T-helper 1 cell treated with Interleukin-12 subunit alpha and Interleukin-12 subunit beta and Interleukin-4 antibody, amounts not matched to agents 30 ng/mL and 1 ng/mL, for 36 hours (primary cell): ENCODE results near the gene RAPGEF4. TPM values are rescaled to one million over a fixed set of nuclear protein-coding genes. Genes with fewer than 3 reads are reported as not detected.

ENCODE experiments used
- intact Hi-C: fragments of 100-400 bp; cut with micrococcal nuclease; formaldehyde crosslinking; loops from one replicate; pipeline ENCODE4 v1.15.1; 2024
- total RNA-seq: library from RNA; stranded (reverse); gene quantifications from 2 replicates; pipeline ENCODE4 v1.2.3, GENCODE V29; 2022

RAPGEF4 gene
- 0.83 and 1.0 TPM in 2 replicates for total RNA-seq

DNA sequence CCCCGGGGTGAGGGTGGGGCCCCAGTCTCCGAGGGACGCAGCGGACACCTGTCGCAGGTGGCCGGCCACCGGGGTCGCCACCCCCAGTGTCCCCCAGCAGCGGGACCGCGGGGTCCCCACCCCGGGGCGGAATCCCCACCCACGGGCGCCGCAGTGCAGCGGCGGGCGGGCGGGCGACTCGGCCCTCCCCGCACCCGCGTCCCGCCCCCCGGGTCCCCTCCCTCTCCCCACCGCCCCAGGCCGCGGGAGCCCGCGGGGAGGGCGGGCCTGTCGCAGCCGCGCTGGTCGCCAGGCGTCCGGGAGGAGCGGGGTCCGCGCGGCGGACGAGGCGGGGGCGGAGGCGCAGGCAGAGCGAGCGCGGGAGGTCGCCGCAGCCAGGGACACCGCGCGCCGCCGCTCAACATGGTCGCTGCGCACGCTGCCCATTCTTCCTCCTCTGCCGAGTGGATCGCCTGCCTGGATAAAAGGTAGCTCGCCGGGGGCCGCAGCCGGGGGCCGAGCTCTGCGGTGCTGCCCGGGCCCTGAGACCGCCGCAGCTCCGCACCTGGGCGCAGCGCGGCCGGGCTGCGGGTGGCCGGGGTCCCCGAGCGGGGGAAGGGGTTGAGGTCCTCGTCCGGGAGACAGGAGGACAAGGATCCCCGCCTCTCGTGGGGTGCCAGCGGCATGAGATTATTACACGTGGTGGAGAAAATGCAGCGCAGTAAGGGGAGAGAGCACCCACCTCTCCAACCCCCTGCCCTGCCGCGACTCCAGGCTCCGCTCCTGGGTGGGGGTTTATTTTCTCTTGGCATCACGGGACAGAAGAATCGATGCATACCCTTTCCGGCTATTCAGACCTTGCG, at the start of gene RAPGEF4:
Gene RAPGEF4 (plus strand): TSS at position 264 of the 842 bp plus-strand sequence. CDS start 139 bp downstream, at position 403.
- intact Hi-C loops = no loop called here

DNA sequence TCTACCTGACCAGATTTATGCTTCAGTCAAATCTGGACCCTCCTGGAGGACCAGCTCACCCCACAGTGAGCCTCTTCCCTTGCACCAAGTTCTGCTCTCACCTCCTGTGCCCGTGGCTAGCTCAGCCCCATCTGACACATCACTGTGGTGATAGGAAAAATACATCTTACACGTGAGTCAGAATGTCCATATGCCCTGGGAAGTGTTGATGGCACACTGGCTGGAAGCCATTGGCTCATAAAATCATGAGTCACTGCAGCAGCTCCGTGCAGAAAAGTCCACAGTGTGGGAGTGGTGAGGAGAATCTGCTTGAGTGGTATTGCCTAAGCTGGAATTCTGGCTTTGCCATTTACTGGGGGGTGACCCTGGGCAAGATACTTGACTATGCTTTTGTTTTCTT, 42.6 kb upstream of the RAPGEF4 start:
- intact Hi-C loops = no loop called here

DNA sequence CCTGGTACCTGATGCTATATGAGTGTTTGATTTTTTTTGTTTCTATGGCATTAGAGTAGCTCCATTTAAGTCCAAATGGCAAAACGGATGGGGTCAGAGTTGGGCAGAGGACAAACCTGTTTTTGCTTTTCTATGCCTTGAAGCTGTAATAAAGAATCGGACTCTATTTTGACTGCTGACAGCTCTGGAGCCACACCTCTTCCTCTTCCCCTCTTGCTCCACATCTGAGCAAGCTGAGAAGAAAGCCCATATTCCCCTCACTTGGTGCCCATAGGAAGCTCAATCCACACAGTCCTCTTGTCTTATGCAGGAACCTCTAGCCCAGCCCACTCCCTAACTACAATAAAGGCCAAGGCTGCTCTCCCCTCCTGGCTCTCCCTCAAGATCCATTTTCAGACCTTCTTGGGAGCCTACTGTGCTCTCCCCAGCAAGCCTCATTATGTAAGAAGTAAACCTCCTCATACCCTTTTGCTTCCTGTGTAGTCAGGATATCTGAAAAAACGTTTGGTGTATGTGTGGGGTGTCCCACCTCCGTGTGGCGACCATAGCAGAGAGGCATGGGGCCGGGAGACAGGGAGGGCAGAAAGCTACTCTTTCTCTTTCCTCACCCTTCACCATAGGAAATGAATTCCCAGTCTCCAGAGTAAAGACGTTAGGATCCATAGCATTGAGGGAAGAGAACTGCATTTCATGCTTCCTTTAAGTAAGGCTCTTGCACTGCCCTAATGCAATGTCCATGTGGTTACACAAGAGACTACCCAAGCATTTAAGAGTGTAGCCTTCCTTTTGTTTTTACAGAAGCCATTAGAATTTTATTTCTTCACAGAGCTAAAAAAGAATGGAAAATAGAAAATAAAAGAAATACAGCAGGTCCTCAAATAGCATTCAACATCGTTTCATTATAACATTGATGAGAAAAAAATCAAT, 41.9 kb upstream of the RAPGEF4 start:
- intact Hi-C loops = no loop called here

DNA sequence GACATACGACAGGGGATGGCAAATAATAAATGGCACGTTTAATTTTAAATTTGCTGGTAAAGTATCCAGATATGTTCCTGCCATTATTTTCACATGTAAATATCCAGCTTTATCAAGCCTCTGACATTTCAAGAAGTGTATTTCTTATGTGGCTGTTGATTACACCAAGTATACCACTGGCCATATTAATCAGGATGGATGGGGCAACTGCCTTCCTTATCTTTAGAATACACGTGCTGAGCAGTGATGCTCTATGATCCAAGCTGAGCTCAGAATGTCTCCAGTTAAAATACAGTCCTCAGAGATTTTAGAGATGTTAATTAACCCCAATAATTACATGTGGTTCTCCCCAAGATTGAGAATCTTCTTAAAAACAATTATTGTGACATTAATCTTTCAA, 38.3 kb upstream of the RAPGEF4 start:
- intact Hi-C loops = no loop called here

DNA sequence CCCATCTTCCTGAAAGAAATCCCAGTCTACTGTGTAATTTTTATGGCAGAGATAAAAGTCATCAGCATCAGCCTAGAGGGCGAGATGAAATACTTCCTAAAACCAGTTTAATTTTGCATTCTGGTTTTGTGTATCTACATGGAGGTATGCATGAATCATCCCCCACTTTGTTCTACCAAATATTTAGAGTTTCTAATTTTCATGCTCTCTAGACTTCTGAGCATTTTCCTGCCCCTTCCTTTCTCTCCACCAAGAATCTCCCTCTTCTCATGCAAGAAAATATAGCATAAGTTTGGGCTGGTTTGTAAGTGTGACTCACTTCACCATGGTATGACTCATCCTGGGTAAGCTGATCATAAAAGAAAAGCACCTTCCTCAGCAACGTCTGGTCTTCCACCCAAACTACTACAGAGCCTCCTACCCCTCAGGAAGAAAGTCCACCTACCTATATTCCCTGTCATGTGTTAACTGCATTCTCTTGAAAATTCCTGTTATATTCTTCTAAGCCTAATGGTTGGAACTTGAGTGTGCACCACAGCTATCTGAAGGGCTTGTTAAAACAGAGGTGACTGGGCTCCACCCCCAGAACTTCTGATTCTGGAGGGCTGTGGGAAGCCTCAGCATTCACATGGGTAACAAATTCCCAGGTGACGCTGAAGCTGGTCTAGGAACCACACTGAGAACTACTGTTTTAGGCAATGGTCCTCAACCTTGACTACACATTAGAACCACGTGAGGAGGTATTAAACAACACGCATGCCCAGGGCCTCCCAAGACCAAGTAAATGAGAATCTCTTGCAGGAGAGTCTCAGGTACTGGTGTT, 37.4 kb upstream of the RAPGEF4 start:
- intact Hi-C loops = no loop called here

DNA sequence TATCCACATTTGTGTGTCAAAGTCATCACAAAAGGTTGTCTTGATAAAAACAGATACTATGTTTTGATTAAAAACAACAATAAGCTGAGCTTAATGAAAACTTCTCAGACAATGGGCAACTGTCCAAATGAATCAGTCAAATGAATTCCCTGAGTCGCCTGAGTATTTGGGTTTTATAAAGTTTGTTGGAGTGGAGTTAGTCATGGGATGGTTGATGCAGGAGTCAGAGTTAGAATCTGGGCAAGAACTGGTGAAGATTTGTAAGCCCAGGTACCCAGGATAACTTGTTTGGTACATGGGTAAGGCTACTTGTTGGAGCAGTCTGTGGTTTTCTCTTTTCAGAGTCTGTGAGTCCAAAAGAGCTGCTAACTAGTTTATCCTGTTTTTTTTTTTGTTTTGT, 34.4 kb upstream of the RAPGEF4 start:
- intact Hi-C loops = no loop called here

DNA sequence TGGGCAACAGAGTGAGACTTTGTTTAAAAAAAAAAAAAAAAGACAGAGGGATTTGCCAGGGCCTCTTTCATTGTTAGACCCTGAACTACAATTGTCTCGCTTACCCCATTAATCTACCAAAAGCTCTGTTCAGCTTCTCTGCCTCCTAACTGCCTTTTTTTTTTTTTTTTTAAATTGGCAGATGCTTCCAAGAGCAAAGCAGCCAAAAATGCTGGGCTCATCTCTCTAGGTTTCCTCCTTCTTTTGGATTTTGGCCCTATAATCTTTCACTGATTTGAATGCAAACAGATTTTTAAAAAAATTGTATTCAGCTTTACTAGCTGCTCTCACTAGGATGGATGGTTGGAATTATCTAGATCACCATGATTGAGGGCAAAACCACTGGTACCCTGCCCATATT, 33.2 kb upstream of the RAPGEF4 start:
- intact Hi-C loops = no loop called here

DNA sequence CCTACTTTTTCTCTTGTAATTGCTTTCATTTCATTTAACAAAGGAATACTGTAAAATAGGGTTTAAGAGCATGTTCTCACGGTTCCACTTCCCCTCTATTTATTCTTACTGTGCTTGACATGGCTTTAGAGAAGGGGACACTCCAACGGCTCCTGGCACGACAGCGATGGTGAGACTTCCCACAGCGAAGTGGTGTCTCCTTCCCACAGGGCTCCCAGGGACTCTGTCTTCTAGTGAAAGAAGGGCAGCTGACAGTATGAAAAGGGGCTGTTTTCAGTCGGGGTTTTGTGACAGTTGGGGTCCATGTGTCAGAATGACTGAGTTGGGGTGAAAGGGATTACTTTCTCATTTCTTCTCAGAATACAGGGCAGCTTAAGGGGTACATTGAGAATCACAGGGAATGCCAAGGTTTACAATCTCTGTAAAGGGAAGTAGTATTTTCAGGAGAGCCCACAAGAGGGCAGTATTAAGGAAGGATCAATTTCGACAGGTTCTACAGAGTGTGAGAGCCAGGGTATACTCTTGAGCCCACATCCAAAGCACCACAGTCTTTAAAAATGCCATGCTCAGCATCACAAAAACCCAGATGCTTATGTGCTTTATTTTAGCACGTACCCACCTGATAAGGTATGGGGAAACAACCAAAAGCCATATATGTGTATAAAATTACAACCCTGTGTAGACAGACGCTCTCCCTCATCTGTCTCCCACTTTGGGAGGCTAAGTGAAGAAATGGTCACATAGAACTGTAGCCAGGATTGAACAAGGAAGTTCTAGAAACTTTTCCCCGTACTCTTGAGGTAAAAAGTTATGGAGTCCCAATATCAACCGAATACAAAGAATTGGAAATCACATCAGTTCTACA, 31.3 kb upstream of the RAPGEF4 start:
- intact Hi-C loops = no loop called here

DNA sequence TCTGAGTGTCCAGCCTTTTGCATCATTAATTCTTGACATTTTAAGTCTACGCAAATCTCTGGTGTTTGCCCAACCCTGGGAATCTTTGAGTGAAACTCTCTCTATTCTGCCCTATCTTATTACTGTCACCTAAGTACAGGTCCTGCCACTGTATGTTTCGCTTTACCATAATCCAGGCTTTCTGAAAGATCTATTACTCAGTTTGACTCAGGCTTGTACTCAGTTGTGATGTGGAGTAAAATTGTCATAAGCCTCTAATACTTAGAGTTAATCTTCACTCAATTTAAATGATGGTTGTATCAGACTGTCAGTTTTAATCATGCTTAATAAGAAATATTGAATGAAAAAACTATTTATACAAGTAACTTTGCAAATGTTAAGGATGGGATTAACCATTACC, 30.3 kb upstream of the RAPGEF4 start:
- intact Hi-C loops = no loop called here

DNA sequence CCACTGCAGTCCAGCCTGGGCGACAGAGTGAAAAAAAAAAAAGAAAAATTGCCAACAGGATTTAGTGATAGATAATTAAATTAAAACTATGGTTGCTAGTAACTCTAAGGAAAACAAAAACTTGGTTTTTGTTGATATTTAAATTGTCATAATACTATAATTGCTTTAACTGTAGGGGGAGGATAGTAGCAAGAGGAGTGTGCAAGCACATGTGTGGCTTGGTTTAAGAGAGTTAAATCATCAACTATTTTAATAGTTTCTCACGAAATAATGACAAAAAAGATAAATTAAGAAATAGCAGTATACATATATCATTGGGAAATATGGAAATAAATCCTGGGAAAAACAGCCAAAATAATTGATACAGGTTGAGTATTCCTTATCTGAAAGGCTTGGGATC, 27.4 kb upstream of the RAPGEF4 start:
- intact Hi-C loops = no loop called here

DNA sequence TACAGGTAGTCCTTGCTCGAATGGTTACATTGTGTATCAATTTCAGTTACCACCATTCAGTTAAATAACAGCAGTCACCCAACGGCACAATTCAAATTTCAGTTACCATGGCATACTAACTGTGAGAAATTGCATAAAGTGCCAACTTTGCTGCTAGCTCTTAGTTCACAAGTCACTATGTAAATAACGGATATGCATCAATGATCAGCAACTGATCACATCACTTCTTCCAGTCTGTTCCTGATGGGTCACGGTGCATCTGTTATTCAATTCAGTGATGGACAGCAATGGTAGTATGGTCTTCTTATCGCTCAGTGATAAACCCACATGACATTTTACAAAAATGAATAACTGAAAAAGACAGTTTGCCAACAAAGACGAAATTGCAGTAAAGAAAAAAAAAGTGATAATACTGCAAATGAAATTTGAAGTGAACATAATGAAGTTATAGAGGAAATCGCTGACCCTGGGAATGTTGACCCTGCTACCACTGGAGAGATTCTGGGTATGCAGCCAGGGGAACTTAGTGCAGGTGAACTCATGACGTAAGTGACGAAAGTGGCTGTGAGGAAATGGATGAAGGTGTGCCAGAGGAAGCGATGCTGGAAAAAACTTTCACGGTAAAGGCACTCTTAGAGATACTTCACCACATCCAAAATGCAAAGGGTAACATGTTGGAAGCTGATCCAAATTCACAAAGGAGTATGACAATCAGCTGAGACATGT, 25.9 kb upstream of the RAPGEF4 start:
- intact Hi-C loops = loop anchor here (1.0 to 5.0 kb wide), 8 partner anchors 116 to 1135 kb away; no protein-coding TSS in a partner anchor

DNA sequence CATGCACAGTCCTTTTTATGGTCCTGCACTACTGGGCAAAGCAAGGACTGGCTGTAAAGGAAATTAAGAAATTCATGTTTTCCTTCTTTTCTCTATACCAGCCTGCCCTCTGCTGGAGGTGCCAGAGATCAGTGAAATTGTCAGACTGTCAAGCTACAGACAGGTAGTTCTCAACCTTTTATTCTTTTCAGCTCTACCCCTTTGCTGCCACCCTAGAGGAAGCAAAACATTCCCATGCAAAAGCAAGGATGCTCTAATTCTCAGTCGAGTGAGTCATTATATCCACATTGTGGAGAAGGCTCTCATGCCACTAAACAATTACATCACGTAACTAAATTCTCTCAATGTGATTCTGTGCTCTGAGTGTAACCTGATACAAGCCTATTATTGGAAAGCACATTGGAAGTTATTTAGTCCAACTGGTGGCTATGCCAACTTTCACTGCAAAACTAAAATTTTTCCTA, 25.0 kb upstream of the RAPGEF4 start:
- intact Hi-C loops = loop anchor here (1.0 to 5.0 kb wide), 8 partner anchors 117 to 1136 kb away; no protein-coding TSS in a partner anchor

DNA sequence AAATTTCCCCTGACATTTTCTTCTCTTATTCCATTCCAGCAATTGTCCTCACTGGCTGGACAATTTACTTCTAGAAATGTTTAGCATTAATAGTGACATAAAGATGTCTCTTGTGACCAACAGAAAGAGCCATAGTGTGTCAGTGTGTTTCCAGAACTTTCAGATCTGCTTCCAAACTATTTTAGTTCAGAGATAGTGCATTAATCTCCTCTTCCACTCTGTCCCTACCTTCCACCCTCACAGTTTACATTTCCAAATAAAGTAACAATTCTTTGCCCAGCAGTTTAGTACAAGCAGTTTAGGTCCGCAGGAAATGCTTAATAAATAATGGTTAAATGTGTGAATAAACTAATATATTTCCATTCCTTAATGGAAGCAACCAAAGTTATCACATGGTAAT, 24.5 kb upstream of the RAPGEF4 start:
- intact Hi-C loops = loop anchor here (2.0 to 5.0 kb wide), 2 partner anchors 1004 to 1136 kb away; no protein-coding TSS in a partner anchor

DNA sequence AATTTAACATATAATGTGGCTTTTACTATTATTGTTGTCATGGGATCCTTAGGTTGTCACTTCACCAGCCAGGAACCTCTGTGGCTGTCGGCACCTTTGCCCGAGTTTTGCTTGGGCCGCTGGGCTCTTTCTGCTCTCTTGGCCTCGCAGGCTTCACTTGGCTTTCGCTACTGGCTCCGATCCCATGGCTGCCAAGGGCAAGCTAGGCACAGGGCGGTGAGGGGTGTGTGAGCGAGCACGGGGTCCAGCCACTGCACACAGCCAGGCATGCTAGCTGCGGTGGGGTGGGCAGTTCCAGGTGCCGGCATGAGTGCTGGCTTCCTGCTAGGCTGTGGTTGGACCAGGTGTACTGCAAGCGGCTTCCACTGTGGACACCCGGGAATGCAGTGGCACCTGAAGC, 23.4 kb upstream of the RAPGEF4 start:
- intact Hi-C loops = loop anchor here (5.0 kb wide), 1 partner anchor 1005 kb away; no protein-coding TSS in a partner anchor

DNA sequence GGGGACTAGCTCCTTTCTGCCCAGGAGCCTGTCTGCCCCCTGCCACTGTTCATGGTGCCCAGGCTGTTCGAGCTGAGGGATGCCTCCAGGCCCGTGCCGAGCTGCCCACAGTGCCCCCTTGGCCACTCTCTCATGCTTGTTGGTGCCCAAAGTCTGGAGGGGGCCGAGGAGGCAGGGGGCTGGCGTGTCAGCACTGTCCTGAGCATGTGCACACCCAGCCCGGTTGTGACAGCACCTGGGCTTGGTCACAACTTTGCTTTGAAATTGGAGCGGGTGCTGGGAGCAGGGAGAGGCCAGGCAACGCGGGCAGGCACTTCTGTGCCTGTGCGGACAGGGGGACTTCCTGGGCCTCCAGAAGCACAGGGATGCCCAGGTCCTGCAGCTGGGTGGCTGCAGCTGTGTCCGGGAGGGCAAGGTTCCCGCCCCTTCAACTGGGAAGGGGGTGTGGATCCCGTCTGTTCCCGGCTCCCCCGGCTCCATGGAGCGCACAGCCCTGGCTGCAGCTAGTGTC, 22.2 kb upstream of the RAPGEF4 start:
- intact Hi-C loops = loop anchor here (5.0 kb wide), 1 partner anchor 1006 kb away; no protein-coding TSS in a partner anchor

DNA sequence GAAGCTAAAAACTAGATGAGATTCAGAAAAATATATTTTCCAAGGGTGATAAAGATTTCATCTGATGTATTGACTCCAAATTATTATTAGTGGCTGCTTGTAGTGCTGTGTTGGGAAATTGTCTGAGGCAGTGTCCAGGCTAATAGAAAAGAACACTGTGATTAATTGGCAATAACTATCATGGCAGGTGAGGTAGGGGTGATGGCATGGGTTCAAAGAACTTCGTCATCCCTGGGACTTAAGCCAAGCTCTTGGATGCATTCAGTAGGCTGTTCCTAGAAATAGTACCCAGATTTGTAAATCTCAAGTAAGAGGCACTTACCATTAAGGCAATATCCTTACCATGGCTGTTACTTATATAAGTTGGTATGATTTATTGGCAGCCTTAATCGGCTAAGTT, 13.2 kb upstream of the RAPGEF4 start:
- intact Hi-C loops = no loop called here

DNA sequence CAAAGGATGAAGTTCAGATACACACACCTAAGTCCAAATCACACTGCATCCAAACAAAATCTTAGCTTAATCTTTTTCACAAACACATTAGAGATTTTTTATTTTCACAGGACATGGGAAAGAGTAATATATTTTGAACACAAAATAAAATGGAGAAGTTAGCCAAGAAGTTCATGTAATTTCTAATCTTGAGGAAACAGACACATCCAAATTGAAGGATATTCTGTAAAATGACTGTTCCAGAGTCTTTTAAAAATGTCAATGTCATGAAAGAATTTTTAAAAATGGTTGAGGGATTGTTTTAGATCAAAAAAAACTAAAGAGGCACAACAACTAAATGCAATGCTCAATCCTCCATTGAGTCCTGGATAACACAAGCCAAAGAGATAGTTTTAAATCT, 12.4 kb upstream of the RAPGEF4 start:
- intact Hi-C loops = no loop called here

DNA sequence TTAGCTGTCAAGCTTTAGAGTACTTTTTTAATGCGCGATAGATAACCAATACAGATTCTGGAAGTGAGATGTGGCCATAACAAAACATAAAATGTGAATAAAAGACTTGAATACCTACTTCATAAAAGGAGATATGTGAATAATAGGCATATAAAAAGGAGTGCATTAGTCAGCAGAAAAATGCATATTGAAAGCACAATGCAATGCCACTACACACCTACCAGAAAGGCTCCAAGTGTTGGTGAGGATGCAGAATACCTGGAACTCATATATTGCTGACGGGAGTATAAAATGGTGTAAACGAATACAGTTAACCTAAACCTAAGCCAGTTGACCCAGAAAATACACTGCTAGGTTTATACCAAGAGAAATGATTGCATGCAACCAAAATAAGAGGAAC, 10.9 kb upstream of the RAPGEF4 start:
- intact Hi-C loops = no loop called here

DNA sequence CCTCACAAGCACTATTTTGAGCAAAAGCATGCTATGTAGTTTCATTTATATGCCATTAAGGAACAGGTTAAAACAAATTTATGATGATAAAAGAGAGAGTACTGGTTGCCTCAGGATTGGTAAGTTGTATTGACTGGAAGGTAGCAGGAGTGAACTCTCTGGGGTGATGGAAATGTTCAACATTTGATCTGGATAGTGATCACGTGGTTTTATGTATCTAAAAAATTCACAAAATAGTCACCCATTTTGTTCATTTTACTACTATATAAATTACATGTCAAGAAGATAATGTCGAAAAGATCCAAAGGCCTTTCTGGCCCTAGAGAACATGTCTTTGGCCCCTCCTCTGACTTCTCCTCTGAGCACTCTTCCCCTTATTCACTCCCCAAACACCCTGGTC, 10.4 kb upstream of the RAPGEF4 start:
- intact Hi-C loops = no loop called here
